GM18502 (cell line): ENCODE data around the gene GPR137C.

ENCODE experiments used
- ATAC-seq: cut with Tn5 transposase; IDR thresholded peaks from one replicate; pipeline ENCODE4 v1.9.1; 2021; ENCODE audit warnings: mild to moderate bottlenecking; ENCODE audit not compliant: unreplicated experiment, poor library complexity

Gene GPR137C, protein sequence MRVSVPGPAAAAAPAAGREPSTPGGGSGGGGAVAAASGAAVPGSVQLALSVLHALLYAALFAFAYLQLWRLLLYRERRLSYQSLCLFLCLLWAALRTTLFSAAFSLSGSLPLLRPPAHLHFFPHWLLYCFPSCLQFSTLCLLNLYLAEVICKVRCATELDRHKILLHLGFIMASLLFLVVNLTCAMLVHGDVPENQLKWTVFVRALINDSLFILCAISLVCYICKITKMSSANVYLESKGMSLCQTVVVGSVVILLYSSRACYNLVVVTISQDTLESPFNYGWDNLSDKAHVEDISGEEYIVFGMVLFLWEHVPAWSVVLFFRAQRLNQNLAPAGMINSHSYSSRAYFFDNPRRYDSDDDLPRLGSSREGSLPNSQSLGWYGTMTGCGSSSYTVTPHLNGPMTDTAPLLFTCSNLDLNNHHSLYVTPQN

DNA sequence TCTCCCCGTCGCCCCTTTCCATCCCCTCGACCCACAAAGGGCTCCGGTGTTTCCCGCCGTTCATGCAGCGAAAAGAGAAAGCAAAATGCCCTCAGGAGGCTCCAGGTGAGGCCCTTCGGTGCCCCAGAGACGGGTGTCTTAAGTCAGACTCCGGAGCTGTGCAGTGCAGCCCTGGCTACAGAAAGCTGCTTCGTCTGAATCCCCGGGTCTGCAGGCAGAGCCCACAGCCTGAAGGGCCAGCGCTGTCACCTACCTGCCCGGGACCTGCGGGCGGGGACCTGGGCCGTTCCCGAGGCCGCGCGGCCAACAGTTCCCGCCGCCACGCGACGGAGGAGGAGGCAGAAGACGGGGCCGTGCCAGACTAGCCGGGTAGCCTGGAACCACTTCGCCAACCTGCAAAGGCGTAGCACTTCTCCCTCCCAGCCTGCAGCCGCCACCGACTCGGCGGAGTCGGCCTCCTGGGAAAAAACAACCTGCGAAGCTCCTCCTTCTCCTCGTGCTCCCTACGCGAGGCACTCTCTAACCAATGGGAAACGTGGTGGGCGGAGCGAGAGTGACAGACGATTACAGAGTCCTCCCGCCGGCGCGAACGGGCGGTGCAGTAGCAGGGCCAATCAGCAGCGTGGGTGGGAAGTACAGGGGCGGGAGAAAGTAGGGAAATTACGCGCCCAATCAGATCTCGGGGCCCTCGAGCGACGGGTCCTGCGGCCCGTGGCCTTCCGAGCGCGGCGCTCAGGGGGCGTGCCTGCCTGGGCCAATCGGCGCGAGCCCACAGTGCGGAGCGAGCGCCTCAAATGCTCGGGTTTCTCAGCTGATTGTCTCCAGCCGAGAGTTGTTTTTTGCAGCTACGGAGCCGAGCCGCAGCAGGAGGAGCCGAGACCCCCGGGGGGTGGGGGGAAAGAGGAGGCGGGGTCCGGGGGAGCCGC lies at the start of gene GPR137C, which contains the start of gene TXNDC16:
Gene GPR137C, plus strand, starts transcription at position 774 of the 926 bp plus-strand sequence. CDS start 312 bp downstream, outside the sequence.
Gene TXNDC16, minus strand, starts transcription at position 443 of the 926 bp plus-strand sequence. CDS start 8,948 bp downstream, outside the sequence.
- peak; percentile 95 for ATAC-seq

DNA sequence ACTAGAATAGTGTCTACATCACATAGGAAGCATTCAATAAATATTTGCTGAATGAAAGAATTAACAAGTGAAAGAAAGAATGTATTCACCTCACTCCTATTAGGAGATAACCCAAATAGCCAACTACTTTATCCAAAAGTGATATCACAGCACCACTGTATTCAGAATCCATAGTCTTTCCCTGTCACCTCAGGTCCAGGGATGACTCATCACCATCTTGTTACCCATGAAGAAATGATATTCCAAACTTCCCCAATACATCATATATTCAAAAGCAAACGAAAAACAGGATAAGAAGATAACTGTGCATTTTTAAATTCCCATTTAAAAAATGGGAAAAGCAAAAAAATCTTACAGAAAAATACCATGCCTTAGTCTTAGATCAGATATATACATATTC lies 39.4 kb upstream of the GPR137C start:
- ATAC-seq: no peak

DNA sequence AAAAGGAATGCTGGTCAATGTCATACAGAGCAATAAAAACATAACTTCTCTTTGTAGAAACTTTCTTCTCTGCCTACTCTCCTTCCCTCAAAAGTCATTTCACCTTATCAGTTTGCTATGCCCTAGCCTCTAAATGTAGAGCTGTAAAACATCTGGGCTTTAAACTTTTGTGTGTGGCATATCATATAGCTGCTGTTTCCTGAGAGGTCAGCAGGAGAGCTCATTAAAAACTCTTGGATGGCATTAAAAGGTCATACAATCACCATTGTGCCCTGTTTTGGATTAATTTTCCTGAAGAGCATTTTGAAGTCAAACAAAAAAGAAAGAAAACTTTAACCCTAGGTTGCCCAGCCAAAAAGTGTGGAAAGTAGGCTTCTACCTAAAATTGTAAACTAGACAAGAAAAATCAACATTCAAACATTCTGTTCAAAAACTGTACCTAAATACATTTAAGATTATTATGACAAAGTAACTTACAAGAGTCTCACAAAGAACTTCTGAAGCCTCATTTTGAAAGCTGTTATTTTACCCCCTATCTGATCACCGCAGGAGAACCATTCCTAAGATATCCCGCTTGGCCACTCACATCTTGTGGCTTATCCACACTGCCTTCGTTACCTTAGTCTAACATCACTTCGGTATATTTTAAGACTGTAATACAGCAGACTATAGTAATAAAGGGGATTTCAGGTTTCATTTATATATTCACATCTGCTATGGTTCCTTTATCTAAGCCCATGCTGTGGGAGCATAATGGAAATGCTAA lies 38.4 kb upstream of the GPR137C start:
- ATAC-seq: no peak

DNA sequence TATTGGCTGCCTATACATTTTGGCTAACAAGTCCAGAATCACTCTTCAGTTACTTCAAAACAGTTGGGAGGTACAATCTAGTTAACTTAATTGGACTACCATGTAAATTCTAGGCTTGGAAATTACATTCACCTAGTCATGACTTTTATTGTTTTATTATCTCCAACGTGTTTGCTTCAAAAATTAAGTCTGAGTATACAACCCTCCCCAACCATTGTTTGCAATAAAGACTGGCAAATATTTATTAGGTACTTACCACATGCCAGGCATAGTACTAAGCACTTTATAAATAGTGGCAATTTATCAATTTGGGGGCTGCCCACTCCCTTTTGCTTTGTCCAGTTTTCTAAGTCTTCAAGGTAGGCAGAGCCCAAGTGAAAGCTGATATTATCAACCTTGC lies 30.6 kb upstream of the GPR137C start:
- ATAC-seq: no peak

DNA sequence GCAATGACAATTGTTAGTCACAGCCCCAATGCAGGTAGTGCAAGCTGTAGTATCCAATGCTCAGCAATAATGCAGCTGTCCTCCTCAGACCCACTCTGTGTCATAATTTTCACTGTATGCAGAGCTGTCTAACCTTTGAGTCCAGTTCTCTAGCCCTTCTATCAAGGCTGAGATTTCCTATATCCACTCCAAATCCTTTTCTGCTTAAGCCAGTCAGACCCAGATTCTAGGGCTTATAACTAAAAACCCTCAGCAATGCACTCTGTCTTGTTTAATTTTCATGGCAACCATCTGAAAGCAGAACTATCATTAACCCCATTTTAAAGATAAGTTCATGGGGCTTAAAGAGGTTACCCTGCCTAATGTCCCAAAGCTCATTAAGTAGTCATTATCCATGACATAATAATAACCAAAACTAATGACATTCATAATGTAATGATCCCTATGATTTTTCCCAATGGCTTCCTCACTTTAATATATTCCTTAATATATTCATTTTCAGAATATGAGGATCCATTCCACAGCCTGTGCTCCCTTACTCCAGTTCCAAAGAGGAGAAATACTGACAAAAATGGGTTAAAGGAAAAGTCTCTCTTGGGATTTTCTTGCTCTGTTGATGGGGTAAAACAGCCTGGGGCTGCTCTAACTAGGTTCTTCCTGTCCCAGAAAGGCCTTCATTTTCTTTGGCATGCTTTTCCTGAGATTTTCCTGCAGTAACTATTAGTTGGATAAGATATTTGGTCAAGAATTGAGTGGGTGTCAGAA lies 29.9 kb upstream of the GPR137C start:
- ATAC-seq: no peak

DNA sequence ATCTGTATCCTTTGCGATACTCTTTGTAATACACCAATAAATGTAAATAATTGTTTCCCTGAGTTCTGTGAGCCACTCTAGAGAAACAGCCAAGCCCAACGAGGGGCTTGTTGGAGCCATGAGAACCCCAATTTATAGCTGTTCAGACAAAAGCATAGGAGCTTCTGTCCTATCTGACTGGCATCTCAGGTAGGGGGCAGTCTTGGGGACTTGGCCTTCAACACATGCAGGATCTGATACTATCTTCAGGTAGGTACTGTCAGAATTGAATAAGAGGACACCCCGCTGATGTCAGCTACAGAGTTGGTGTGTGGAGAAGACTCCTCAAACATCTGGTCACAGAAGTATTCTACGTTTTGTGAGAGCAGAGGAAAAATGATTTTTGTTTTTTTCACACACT lies 25.6 kb upstream of the GPR137C start:
- no peak for ATAC-seq

DNA sequence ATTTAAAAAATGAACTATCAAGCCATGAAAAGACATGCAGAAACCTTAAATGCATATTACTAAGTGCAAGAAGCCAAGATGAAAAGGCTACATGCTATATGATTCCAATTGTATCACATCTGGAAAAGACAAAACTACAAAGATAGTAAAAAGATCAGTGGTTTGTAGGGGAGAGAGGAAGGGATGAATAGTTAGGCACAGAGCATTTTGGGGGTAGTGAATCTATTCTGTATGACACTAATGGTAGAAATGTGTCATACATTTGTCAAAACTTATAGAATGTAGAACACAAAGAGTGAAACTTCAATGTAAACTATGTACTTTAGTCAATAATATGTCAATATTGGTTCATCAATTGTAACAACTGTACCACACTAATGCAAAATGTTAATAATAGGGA lies 21.2 kb upstream of the GPR137C start:
- ATAC-seq: no peak

DNA sequence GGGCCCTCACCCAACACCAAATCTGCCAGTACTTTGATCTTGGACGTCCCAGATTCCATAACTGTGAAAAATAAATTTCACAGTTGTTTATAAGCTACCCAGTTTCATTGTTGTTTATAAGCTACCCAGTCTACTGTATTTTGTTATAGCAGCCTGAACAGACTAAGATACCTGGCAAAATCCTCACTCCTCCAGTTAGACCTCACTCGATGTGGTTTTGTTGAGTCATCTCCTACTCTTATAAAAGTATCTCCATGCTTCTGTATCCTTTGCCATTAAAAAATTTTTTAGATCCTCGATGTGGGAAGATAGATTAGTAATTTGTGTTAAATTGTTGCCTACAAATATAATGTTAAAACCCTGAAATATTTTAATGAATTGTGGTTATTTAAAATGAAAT lies 16.4 kb upstream of the GPR137C start:
- ATAC-seq: no peak

DNA sequence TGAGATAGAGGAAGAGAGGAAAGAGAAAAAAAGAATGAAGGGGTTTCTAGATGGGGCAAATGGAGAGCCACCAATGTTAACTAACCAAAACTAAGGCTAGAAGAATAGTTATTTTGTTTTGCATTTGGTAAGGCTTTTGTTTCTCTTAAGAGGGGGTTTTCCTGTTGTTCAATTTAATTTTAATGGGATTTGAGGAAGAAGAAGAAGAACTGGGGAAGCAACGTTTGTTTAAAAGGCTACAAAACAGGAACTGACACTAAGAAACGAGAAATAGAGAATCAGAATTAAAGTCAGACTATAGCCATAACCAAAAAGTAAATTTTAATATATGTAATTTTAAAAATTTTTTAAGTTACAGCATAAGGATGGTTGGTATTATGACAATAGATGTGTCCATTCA lies 14.0 kb upstream of the GPR137C start:
- ATAC-seq: no peak

DNA sequence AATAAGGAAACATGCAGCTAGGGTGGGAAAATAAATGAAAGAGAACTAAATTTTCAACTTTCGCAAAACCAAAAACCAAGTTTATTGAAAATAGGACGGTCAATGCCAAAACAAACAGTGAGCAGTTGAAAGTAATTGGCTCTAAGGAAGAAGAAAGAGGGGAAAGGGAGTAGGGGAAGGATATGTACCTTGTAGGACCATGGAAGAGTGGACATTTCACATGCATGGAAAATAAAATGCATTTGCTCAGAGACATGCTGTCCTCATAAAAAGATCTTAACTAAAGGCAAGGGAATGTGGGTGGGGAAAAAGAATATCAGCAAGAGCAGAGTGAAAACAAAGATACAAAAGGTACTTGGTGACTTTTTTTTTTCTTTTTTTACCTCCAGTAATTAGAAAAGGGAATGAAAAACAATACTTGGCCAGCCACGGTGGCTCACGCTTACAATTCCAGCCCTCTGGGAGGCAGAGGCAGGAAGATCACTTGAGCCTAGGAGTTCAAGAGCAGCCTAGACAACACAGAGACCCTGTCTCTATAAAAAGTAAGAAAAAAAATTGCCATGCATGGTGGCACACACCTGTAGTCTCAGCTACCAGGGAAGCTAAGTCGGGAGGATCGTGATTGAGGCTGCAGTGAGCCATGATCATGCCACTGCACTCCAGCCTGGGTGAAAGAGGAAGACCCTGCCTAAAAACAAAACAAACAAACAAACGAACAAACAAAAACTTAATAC lies 6.9 kb upstream of the GPR137C start:
- no peak for ATAC-seq

DNA sequence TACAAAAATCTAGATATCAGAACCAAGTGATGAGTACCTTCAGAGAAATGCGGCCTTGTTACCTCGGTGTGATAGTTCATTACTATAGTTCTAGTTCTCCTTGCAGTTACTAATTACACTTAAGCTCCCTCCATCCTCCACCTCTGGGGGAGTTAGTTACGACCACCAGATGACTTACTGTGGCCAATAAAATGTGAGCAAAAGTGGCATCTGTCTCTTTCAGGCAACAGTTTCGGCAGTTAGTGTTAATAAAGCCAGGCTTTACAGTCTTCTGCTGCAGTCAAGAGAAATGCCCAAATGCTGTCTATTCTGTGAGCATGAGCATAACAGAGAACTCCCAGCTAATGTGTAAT lies 6.3 kb upstream of the GPR137C start:
- no peak for ATAC-seq

DNA sequence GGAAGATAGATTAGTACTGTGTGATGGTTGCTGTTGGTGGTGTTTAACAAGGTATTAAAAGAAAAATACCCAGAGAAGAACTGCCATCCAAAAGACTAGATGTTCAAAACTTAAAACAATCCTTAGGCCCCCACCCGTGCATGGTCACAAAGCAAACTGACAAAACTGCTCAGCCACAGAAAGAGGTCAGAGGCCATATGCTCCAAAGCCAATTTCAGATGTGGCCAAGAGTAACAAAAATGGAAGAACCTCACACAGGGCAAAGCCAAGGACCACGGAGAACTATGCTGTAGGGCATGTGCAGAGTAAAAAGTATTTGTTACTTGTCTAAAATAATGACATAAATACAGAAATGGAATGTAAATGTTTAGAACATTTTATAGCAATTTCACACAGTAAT lies 5.6 kb upstream of the GPR137C start:
- no peak for ATAC-seq

DNA sequence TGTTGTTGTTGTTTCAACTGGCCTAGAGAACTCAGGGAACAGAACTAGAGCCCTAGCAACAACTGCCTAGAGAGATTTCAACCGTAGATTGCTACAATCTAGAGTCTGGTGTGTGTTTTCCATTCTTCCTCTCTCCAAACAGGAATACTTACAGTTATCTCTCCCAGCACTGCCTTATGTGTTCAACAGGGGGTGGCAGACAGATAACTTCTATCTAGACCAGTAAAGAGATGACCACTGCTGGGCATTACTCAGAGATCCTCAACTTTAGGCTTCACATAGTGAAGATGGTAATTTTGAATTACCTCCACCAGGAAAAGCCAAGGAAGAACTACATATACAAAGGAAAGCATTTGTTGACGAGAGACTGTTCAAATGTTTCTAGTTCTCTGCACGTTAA lies 5.1 kb upstream of the GPR137C start:
- ATAC-seq: no peak

DNA sequence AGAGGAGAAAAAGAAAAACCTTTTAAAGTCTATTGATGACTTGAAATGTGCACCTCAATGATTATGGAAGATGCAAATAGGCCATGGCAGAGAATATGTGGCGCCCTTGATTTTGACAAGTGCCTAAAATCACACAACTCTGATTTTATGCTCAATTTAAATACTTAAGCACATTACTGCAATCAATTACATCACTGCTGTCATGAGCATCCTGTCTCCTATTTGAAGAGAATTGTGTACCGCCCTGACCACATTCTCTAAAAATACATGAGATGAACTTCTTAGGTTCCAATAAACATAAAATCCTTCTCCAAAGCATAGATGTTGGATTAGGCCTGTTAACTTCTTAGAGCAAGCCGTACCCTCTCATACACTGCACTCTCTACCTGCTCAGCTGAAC lies 2.0 kb upstream of the GPR137C start:
- ATAC-seq: no peak

DNA sequence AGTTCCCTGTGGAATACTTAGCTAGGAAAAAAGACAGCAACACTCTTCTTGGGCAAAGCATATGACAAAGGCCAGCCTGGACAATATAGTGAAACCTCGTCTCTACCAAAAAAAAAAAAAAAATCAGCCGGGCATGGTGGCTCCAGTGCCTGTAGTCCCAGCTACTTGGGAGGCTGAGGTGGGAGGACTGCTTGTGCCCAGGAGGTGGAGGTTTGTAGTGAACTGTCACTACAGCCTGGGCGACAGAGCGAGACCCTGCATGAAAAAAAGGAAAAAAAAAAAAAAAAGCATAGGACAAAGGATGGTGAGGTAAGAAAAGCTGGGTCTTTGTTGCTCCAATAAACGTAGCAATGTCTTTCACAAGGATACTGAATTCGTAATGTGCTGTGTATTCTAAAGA lies 1.4 kb upstream of the GPR137C start:
- ATAC-seq: no peak

DNA sequence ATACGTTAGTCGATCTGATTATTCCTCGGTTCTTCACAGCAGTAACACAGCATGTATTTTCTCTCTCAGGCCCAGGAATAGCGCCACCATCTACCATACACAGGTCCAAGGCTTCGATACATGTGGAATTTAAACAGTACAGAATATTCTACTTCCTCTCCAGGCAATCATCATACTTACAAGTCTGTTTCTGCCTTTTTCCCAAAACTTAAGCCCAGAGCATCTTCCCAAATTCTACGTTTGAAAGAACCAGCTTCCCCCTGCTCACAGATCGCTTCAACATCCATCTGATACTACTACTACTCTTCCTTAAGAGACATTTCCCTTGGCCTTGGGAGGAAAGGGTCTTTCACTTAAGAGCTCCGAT lies 957 bp upstream of the GPR137C start:
- ATAC-seq: no peak

DNA sequence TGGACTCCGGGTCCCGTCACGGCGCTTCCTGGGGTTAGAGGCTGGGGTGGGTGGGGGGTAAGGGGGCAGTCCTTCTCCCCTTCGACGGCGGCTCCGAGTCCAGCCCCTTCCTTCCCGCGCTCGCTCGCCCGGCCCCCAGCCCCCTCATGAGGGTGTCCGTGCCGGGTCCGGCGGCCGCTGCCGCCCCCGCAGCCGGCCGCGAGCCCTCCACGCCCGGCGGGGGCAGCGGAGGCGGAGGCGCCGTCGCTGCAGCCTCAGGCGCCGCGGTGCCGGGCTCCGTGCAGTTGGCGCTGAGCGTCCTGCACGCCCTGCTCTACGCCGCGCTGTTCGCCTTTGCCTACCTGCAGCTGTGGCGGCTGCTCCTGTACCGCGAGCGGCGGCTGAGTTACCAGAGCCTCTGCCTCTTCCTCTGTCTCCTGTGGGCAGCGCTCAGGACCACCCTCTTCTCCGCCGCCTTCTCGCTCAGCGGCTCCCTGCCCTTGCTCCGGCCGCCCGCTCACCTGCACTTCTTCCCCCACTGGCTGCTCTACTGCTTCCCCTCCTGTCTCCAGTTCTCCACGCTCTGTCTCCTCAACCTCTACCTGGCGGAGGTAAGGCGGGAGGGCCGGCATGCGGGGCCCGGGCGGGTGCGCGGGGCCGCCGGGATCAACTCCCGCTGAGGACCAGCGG lies 500 bp downstream of the GPR137C start:
- ATAC-seq: peak; percentile 27

DNA sequence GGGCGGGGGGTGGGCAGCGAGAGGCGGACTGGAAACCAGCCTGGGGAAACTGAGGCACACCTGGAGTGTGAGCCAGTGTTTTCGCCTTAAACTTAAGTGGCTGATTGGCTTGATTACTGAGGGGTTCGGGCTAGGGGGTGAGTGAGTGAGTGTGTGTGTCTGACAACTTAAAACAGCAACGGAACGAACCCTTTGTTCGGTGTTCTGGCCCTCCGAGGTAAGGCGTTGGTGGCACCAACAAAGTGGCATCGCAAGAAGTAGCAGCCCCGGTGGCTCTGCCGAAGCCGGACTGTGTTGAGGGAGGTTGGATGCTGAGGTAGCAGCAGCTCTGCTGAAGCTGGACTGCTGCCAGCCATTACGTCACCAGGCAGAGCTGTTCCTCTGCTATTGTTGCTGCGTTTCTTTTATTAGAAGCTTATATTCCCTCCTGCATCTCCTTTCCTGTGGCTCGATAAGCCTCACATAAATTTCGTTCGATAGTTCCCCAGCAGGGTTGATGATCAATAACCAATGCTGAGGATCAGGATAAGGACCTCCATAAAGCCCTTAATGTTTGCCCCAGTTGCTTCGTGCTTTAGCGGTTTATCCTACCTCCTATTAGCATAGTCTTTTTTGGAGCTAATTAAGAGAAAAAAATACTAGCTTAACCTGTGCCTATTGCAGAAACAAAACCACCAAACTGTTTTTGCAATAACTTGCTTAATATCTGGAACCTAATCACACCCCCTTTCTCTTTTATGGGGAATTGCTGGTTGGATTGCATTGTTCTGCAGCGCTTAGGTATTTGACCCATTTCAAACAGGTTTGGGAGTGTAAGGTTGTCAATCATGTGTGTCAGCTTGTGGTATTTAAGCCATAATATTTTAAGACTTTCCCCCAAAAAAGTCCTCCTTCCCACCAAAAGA lies 1.3 kb downstream of the GPR137C start:
- ATAC-seq: no peak
